HUES48 (cell line): ENCODE measurements around the gene SP9.
A peak's percentile ranks its signal among the peaks of the same experiment; 100 is the strongest.

Experiments
- H3K27ac ChIP-seq: one replicate; pipeline ENCODE4 v1.7.0; 2013; ENCODE audit warnings: low read depth, low read length, inconsistent platforms
- H3K27me3 ChIP-seq: 2 replicates; pipeline ENCODE4 v1.6.1; 2013; ENCODE audit warnings: mild to moderate bottlenecking, low read length; ENCODE audit not compliant: control insufficient read depth, insufficient read depth
- H3K36me3 ChIP-seq: 2 replicates; pipeline ENCODE4 v1.6.1; 2013; ENCODE audit warnings: low read length; ENCODE audit not compliant: control insufficient read depth, insufficient read depth
- H3K4me1 ChIP-seq: 2 replicates; pipeline ENCODE4 v1.6.1; 2013; ENCODE audit warnings: mild to moderate bottlenecking, low read length; ENCODE audit not compliant: control insufficient read depth, insufficient read depth
- H3K4me3 ChIP-seq: 2 replicates; pipeline ENCODE4 v1.5.1; 2013; ENCODE audit warnings: mild to moderate bottlenecking, low read depth, low read length
- H3K9ac ChIP-seq: 2 replicates; pipeline ENCODE4 v1.6.1; 2013; ENCODE audit warnings: mild to moderate bottlenecking, low read depth, low read length, moderate library complexity
- H3K9me3 ChIP-seq: 2 replicates; pipeline ENCODE4 v1.6.1; 2013; ENCODE audit warnings: low read length; ENCODE audit not compliant: control insufficient read depth, insufficient read depth

SP9 gene

DNA sequence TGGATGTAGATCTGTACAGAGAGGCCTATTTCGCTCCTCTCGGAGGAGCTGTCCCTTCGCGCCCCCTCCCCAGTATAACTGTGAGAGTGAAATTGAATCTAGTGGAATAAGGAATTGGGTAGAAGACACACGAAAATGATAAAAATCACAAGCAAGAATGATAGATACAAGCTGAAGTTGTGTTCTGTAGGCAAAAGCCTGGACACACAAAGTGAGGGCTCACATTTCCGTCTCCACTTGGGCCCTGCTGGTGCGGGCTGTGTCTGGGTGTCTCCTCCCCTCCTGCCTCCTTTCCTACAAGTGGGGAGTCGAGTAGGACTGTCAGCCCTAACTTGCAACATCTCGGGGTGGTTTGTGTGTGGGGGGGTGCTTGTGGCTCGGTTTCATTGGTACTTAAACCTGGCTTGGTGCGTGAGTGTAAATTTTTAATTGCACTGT, 457 bp upstream of the SP9 start:
- Histone ChIP-seq H3K4me3 (peak overlapping the region; percentile 37), H3K27ac (no peak overlapping the region), H3K4me1 (peaks cover 68% of the 10 kb centered on the region), H3K9me3 (no peaks in the 10 kb centered on the region), H3K9ac (no peak overlapping the region), H3K27me3 (peaks cover 100% of the 10 kb centered on the region), H3K36me3 (no peaks in the 10 kb centered on the region)

DNA sequence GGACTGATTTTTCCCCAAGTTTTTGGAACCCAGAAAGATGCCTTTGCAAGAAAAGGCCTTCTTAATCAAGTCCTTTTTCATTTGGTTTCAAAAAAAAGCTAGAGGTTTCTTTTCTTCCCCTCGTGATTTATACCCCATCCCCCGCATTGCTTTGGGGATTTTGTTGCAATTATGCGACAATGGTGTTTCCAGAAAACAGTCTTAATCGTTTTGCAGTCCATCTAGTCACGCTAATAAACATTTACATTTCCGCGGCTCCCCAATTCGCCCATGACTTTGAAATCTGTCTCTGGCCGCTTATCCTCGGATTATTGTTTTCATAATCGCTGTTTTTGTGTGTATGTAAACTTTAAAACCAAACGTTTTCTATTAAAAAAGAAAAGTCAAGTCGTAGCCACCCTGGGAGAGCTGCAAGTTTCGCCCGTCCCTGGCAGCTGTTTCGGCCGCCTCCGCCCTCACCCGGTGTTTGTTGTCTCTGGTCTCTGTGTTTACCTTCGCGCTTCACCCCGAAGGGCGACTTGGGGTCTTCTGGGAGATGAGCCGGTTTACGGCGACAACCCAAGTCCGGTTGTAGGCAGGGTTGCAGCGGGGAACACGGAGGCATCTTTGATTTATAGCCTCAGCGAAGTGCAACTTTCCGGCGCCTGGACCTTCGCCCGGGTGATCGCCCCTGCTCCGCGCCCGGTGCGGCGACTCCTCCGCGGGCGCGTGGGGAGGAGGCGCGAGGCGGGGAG, 667 bp downstream of the SP9 start:
- Histone ChIP-seq H3K9ac (no peak overlapping the region), H3K27me3 (peaks cover 100% of the 10 kb centered on the region), H3K4me1 (peaks cover 68% of the 10 kb centered on the region), H3K36me3 (no peaks in the 10 kb centered on the region), H3K9me3 (no peaks in the 10 kb centered on the region), H3K27ac (no peak overlapping the region), H3K4me3 (peak overlapping the region; percentile 55)

DNA sequence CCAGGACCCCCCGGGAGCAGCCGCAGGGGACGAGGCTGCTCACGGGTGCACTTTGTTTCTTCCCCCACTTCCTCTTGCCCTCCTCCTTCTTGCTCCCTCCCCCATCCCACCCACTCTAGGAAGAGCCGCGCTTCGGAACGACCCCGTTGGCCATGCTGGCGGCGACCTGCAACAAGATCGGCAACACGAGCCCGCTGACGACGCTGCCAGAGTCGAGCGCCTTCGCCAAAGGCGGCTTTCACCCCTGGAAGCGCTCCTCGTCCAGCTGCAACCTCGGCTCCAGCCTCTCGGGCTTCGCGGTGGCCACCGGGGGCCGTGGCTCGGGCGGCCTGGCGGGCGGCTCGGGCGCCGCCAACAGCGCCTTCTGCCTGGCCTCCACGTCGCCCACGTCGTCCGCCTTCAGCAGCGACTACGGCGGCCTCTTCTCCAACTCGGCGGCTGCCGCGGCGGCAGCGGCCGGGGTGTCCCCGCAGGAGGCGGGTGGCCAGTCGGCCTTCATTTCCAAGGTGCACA, 1.3 kb downstream of the SP9 start:
- peak overlapping the region; percentile 55 for H3K4me3 ChIP-seq
- peaks cover 69% of the 10 kb centered on the region for H3K4me1 ChIP-seq
- no peak overlapping the region for H3K27ac ChIP-seq
- H3K36me3 ChIP-seq: no peaks in the 10 kb centered on the region
- H3K27me3 ChIP-seq: peaks cover 100% of the 10 kb centered on the region
- no peaks in the 10 kb centered on the region for H3K9me3 ChIP-seq
- H3K9ac ChIP-seq: no peak overlapping the region

DNA sequence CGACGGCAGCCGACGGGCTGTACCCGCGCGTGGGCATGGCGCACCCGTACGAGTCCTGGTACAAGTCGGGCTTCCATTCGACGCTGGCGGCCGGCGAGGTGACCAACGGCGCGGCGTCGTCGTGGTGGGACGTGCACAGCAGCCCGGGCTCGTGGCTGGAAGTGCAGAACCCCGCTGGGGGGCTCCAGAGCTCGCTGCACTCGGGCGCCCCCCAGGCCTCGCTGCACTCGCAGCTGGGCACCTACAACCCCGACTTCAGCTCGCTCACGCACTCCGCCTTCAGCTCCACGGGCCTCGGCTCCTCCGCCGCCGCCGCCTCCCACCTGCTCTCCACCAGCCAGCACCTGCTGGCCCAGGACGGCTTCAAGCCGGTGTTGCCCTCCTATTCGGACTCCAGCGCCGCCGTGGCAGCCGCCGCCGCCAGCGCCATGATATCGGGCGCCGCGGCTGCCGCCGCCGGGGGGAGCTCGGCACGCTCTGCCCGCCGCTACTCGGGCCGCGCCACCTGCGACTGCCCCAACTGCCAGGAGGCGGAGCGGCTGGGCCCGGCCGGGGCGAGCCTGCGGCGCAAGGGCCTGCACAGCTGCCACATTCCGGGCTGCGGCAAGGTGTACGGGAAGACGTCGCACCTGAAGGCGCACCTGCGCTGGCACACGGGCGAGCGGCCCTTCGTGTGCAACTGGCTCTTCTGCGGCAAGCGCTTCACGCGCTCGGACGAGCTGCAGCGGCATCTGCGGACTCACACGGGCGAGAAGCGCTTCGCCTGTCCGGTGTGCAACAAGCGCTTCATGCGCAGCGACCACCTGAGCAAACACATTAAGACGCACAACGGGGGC, 2.0 kb downstream of the SP9 start:
- Histone ChIP-seq H3K27ac (no peak overlapping the region), H3K9me3 (no peaks in the 10 kb centered on the region), H3K27me3 (peaks cover 100% of the 10 kb centered on the region), H3K9ac (no peak overlapping the region), H3K4me1 (peaks cover 72% of the 10 kb centered on the region), H3K4me3 (peak overlapping the region; percentile 55), H3K36me3 (no peaks in the 10 kb centered on the region)

DNA sequence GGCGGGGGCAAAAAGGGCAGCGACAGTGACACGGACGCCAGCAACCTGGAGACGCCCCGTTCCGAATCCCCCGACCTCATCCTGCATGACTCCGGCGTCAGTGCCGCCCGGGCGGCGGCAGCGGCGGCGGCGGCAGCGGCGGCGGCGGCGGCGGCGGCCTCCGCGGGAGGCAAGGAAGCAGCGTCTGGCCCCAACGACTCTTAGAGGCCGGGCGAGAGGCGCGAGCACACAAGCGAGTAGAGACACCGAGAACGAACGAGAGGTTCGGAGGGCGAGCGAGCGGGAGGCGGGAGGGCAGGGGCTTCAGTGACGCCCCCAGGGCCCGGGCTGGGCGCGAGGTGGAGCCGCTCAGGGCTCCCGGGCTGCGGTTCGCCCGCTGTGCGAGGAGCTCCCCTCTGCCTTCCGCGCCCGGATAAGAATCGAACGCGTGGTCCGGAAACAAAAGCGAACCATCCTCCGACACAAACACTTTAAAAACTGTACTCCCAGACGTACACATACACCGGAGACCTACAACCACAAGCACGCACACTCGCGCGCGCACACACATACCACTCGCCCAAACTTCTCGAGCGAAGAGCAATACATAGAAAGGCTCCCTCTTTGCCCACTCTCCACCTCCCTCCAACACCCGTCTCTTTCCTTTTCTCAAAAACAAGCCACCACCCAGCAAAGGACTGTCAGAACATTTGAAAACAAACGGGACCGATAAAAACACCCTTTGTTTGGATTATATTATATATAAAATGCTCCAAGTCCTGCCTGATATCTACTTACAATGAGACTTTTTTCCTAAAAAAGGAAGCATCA, 2.8 kb downstream of the SP9 start:
- no peaks in the 10 kb centered on the region for H3K9me3 ChIP-seq
- no peak overlapping the region for H3K27ac ChIP-seq
- no peak overlapping the region for H3K9ac ChIP-seq
- H3K36me3 ChIP-seq: no peaks in the 10 kb centered on the region
- peak overlapping the region; percentile 54 for H3K4me3 ChIP-seq
- peaks cover 100% of the 10 kb centered on the region for H3K27me3 ChIP-seq
- peaks cover 70% of the 10 kb centered on the region for H3K4me1 ChIP-seq

DNA sequence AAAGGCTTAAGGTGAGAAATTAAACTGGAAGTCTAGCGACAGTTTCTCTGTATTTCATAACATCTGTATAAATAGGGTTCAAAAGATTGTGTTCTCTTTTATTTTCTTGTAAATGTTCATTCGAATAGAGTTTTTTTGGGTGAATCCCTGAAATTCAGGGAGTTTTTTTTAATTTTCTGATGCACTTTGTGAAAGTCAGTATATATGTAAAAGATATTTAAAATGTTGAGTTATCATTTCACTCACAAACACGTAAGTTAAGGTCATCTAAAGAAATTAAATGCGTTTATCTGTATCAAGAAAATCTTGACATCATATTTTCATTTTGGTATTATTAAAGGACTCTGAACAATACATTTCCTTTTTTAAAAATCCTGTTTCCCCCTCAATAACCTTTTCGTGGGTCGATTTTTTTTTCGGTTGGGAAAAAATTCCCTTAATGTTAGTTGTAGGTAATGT, 3.4 kb downstream of the SP9 start:
- peak overlapping the region; percentile 54; the same call in 1 of the 2 replicates for H3K4me3 ChIP-seq
- H3K36me3 ChIP-seq: no peaks in the 10 kb centered on the region
- peaks cover 70% of the 10 kb centered on the region for H3K4me1 ChIP-seq
- H3K9me3 ChIP-seq: no peaks in the 10 kb centered on the region
- H3K9ac ChIP-seq: no peak overlapping the region
- H3K27me3 ChIP-seq: peaks cover 100% of the 10 kb centered on the region
- no peak overlapping the region for H3K27ac ChIP-seq

DNA sequence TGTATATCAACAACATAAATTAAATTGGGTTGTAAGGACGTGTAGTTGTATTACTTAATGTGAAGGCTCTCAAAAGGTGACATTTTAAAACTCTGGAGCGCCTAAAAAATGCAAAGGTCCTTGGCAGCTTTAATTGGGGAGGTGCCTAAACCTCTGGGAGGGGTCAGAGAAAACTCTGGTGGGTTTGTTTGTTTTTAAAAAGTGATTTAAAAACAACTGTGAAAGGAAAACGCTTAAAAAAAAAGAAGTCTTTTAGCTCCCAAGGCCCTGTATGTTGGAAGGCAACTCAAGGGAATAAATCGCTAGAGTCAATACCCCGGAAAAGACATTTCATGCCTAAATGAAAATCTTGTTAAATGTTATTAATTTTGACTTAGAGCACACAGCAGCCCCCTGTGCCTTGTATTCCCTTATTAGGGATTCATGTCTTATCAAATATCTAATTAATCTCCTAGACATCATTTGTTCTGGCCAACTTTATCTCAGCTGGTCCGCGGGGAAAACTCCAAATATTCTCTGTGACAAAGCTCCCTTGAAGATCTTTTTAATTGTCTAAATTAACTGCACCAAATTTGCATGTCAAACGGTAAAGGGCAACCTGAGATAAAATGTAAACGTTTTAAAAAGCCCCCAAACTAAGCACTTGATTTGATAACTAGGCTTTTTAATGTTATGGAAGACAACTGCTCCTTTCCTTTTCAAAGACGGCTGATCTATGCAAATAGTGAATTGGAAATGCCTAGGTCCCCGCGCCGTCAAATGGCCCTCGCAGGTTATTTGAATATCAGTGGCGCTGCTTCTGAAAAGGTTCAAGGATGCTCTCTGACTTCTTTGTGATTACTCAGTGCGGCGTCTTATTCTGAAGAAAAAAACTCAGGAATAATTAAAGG, 4.2 kb downstream of the SP9 start:
- peak overlapping the region; percentile 46; the same call in 1 of the 2 replicates for H3K4me3 ChIP-seq
- peaks cover 66% of the 10 kb centered on the region for H3K4me1 ChIP-seq
- H3K27me3 ChIP-seq: peaks cover 100% of the 10 kb centered on the region
- no peaks in the 10 kb centered on the region for H3K36me3 ChIP-seq
- no peaks in the 10 kb centered on the region for H3K9me3 ChIP-seq
- H3K9ac ChIP-seq: no peak overlapping the region
- no peak overlapping the region for H3K27ac ChIP-seq

DNA sequence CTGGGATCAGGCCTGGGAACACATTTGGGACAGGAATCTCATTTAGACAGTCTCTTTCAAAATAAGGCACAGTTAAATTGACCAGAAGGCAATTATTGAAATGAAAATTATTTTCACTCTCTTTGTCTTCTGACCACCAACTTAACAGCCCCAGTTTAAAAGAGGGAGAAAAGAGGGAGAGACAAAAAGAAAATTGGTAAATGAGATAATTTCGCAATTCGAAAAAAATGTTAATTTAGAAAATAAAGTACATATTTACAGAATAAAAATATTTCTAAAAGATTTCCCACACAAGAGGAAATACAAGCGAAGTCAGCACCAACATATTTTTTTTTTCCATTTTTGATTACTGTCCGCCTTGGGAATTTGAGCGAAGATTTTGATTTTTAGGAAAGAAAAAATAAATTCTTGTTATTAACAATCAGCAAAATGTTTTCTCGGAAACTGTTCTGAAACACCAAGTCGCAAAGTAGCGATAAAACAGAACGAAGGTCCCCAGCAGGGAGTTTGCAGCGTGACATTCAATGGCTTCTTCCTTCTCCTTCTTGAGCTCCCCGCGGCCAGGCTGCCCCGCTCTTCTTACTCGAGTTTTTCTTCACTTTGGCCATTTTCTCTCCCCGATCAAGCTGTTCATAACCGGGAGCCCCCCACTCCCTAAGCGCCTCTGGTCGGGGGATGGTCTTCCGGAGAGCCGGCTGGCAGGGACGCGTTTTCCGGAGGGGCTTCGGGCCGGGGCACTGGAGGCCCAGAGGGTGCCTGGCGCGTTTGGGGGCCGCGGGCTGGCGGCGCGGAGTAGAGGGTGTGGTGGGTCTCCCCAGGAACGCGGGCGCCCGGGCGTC, 5.0 kb downstream of the SP9 start:
- Histone ChIP-seq H3K4me3 (peak overlapping the region; percentile 46), H3K27me3 (peaks cover 100% of the 10 kb centered on the region), H3K27ac (no peak overlapping the region), H3K36me3 (no peaks in the 10 kb centered on the region), H3K4me1 (peaks cover 69% of the 10 kb centered on the region), H3K9me3 (no peaks in the 10 kb centered on the region), H3K9ac (no peak overlapping the region)

DNA sequence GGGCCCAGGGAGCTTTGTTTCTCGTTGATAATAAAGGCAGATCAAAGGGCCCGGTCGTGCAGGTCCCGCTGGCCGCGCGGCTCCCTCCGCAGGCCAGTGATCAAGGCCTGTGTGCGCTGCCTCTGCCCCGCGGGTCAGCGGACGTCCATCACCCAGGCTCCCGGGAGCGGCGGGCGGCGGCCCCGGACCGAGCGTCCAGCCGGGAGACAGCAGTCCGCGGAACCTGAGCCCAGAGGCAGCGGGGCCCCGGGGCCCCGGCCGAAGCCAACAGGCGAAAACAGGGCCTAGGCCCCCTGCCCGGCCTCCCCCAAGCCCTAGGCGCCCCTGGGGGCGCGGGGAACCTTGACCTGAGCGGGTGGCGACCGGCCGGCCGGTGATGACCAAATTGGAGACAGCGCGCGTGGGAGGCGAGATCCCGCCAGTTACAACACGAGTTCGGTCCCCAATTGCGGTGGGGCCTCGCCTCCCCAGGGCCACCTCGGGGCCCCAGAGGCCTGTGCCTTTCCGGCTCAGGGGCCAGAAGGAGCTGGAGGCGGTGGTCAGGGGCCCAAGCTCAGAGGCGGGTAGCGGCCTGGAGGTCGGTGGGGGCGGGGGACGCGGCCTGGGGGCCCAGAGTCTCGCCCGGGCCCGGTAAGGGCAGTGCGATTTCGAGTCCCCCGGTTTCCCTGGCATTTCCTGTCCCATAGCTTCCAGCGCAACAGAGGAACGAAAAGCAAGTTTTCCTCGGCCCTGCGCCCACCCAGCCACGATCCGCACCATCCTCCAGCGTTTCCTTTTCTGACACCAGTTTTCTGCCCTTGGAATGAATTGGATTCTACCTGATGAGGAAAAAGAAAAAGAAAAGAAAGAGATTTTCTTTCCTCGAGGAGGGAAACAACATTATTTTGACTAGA, 5.9 kb downstream of the SP9 start:
- Histone ChIP-seq H3K9me3 (no peaks in the 10 kb centered on the region), H3K4me1 (peaks cover 69% of the 10 kb centered on the region), H3K36me3 (no peaks in the 10 kb centered on the region), H3K27ac (no peak overlapping the region), H3K4me3 (peak overlapping the region; percentile 46), H3K9ac (no peak overlapping the region), H3K27me3 (peaks cover 100% of the 10 kb centered on the region)
